NCI-H748 treated with DMSO at 0.1 percent for 48 hours (cell line): ENCODE data around the gene WDR33.

Experiments
- DNase-seq: peaks from one replicate; lab custom pipeline; 2025; lab: John Stamatoyannopoulos, UW

Gene WDR33

GRCh38 chr2:127655209-127656073 lies 155.5 kb downstream of the WDR33 start:
- no peak for DNase-seq

DNA sequence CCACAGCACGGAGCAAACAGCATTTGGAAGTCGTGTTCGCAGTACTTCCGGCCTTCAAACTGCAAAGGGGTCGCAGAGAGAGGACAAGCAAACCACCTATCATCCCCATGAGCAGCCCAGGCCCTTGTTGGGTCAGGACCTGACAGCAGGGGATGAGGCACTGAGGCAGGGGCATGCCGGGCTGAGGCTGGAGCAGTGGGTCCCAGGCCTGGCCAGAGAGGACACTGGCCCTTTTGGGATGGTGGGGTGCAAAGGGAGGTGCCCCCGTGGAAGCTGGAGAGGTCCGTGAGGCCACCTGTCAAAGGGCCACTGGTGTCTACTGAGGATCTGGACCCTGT lies 156.2 kb downstream of the WDR33 start:
- DNase-seq: no peak

- DNase-seq: no peak
Measured at GRCh38 chr2:127654084-127654837, 156.7 kb downstream of the WDR33 start.

DNA sequence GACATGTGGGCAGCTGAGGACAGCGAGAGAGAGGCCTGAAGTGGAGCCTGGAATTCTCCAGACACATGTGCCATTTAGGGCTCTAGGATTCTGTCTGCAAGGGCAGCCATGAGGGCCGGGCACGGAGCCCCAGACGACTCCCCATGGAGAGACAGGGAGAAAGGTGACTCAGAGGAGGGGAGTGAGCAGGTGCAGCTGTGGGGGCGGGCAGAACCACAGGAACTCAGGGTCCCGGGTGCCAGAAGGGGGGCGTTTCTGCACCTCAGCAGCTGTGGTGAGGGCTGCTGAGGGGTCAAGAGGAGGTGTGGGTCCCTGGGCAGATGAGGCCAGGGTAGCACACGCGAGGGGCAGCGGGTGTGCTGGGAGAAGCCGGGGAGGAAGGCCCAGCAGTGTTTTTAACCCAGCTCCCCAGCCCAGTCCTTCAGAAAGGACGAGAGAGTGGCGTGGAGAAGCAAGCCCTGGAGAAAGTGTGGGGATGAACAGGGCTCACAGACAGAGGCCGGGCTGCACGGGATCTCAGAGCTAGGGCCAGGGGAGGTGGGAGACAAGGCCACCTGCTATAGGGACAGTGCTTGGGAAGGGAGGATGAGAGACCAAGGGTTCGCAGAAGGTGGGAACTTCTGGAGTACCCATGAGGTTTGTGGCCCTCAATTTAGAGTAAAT lies 157.4 kb downstream of the WDR33 start:
- DNase-seq: no peak

GRCh38 chr2:127652786-127653357 lies 158.1 kb downstream of the WDR33 start:
- no peak for DNase-seq

DNA sequence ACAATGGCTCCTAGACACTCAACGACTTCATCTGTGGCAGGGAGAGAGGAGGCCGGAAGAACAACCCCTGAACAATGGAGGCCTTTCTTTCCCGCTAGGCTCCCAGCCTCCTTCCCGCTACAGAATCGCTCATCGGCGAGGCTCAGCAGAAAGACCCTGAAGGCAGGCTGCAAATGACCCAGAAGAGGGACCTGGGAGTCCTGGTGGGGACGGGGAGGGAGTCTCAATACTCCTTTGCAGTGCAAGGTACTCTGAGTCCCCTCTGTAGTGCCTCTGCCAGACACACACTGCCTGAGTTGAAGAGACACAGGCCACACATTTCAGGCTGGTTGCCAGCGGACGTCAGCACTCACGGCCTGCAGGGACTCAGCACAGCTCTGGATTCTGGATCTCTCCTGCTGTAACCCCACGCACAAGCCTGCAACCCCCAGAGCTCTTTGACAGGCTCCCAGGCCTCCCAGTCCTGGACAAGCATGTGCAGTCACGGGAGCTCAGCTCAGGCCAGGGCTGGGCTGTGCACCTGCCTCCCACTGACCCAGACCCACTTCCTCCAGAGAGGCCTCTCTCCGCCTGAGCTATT lies 158.9 kb downstream of the WDR33 start:
- DNase-seq: no peak

DNA sequence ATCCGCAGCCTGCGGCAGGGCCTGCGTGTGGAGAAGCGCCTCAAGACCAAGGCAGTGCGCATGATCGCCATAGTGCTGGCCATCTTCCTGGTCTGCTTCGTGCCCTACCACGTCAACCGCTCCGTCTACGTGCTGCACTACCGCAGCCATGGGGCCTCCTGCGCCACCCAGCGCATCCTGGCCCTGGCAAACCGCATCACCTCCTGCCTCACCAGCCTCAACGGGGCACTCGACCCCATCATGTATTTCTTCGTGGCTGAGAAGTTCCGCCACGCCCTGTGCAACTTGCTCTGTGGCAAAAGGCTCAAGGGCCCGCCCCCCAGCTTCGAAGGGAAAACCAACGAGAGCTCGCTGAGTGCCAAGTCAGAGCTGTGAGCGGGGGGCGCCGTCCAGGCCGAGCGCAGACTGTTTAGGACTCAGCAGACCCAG lies 159.6 kb downstream of the WDR33 start:
- no peak for DNase-seq
